HG03066 (cell line): ENCODE results near the gene MIXL1.
"Not testable (repeated sequence)": the region's sequence is repeated elsewhere in the genome, so short reads cannot be mapped to it uniquely, and the experiment has no call there.

Experiments
- ATAC-seq: cut with Tn5 transposase; IDR thresholded peaks from one replicate; pipeline ENCODE4 v1.9.1; 2021; ENCODE audit warnings: low read depth; ENCODE audit not compliant: unreplicated experiment

The MIXL1 gene

DNA sequence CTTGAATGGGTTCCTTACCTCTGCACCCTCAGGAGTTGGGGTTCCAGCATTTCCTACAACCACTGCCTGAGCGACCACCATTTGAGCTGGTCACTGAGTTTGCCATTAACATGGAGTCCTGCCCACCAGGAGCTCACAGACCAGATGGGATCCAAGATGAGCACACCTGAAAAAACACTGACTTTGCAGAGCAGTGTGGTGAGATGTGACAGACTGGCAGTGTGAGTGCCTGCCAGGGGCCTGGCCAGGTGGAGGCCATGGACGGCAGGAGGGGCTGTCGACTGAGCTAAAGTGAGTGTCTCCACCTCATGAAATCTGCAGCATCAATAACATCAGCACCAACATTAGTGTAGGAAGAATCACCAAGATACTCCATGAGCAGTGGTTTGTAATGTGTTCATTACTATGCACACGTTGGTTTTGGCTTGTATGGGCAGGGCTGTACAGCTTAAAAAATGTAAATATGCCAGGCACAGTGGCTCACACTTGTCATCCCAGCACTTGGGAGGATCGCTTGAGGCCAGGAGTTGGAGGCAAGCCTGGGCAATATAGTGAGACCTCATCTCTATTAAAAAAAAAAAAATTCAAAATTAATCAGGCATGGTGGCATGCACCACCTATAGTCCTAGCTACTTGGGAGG lies 12.2 kb upstream of the MIXL1 start:
- no peak for ATAC-seq

DNA sequence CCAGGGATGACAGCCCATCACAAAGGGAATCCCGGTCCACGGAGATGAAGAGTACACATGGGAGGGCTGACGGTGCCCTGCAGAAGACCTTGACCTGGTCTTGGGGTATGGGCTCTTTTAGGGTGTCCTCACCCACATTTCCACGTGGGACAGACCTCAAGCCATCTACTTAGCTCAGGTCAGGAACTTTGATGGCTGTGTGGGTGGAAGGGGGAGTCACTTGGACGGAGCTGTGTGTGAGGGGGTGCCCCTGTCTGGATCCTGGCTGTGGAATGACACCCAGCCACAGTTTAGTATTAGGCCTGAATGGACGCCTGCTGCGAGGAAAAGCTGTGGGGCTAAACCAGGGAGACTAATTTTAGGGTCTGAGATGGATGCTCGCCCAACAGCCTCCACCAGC lies 10.9 kb upstream of the MIXL1 start:
- ATAC-seq, result no peak

DNA sequence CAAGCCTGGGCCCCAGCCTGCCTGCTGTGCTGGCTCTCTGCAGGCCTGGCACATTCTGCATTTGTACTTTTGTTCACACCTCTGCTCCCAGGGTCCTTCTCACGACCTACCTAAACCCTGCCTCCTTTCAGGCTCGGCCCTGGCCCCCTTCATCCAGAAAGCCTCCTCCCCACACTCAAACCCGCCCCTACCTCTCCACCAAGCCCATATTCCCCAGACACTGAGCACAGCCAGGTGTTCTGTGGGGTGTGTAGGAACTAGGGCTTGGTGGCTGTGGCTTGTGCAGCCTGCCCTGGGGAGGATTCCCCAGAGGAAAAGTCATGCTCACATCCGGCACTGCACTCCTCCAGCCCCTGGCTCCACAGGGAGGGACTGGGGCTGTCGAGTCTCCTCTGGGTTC lies 8.2 kb upstream of the MIXL1 start:
- no peak for ATAC-seq

DNA sequence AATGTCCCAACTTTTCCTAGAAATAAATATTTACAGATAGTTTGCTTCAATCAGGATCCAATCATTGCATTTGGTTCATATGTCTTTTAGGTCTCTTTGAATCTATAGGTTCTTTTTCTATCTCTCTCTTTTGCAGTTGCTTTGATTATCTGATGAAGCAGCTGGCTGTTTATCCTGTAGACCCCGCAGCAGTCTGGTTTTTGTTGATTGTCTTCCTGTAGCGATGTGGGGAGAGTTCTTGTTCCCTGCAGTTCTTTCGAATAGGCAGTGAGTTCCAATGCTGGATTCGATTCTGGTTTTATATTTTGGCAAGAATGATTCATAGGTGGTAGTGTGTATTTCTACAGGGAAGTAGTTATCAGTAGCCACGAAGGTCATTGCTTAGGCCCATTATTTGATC lies 7.4 kb upstream of the MIXL1 start:
- no peak for ATAC-seq

DNA sequence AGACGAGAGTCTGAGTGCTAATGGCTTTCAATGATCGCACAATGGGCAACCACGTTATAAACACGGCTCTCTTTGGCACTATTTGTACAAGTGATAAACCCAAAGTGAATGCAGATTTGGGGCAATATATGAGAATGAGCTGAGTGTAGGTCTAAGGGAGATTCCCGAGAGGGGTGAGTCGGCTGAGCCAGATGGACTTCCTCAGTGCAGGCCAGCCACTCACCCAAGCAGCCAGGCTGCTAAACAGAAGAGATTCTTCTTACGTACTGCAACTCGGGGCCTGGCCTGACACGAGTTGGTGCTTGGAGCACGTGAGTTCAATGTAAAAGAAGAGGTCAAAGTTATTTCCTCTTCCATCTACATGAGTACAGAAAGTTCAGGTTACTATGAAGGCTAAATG lies 6.2 kb upstream of the MIXL1 start:
- no peak for ATAC-seq

DNA sequence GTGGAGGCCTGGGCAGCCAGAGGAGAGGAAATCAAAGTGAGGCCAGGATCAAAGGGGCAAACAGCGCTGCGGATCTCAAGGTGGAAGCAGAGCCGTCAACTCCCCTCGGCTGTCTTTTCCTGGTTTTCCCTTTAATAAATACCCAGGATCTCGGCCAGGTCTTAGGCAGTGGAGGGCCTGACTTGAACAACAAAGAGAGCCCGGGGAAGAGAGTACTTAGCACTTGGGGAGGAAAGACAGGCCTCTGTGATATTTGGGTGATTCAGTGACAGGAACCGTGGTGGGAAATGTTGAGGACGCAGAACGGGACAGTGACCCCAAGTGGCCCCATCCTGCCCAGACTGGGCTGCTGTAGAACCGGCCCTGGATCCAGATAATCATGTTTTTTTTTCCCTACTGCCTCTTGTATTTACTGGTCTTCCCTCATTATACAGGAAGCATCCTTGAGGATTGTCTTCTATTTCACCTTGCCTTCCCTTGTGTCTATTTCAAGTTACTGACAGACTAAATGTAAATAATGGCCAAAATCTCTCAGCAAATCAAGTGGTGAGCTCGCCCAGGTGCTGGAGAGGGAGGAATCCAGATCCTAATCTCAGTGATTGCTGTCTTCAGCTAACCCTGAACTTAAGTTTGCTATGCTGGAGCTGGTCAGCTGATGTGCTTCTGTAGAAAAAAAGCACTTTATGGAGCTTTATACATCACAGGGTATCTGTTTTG lies 2.8 kb upstream of the MIXL1 start:
- ATAC-seq, result no peak

DNA sequence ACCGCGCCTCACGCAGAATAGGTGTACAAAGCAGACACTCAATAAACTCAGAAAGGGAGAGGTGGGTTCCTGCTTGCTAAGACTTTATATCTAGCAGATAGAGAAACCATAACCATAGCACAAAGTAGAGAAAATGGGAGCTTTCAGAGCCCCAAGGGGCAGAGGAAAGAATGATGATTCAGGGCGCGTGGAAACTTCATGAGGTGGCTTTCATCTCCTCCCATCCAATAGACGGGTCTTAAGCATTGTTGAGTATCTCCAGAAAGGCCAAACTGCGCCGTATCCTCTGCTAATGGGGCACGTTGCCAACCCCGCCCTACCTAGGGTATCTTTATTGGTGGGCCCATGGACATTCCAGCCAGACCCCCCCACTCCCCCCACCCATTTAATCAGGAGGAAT lies 778 bp upstream of the MIXL1 start:
- no peak for ATAC-seq

DNA sequence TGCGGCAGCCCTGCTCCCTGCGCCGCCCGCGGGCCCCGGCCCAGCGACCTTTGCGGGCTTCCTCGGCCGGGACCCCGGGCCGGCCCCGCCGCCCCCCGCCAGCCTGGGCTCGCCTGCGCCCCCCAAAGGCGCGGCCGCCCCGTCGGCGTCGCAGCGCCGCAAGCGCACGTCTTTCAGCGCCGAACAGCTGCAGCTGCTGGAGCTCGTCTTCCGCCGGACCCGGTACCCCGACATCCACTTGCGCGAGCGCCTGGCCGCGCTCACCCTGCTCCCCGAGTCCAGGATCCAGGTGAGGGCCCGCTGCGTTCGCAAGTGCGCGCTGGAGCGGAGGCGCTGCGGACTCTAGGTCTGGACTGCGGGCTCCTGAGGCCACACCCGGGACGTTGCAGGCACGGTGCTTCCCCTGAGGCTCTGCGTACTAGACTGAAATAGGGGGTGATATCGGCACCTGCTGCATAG lies 351 bp downstream of the MIXL1 start:
- peak; percentile 71 for ATAC-seq

DNA sequence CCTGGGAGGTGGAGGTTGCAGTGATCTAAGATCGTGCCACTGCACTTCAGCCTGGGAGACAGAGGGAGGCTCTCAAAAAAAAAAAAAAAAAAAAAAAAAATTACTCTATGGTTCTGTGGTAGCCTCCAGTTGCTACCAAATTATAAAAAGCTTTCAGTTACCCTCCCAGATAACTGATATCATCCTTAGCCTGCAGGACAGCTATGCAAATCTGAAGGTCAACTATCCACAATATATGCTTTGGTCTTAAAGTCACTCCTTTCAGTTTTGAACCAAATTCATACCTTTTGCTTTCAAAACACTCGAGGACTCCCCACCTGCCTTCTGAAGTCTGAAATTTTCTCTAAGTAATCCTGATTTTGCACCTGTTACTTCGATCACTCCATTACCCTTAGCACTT lies 3.1 kb downstream of the MIXL1 start:
- no peak for ATAC-seq

DNA sequence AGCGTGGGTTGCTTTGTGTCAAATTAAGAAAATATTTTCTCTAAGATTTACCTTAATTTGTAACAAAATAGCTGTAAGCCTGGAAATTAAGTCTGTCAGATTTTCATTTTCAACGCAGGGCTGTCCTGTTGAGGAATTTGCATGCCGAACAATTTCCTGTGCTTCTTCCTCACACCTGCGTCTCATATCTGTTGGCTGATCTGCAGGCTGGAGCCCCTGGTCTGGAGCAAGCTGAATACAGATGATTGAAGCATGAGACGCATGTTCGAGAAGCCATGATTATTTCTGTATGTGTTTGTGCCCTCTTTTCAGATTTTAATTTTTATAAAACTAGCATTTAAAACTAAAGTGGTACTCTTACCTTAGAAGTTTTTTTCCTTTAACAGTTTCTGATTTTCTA lies 9.8 kb downstream of the MIXL1 start:
- ATAC-seq, result no peak

DNA sequence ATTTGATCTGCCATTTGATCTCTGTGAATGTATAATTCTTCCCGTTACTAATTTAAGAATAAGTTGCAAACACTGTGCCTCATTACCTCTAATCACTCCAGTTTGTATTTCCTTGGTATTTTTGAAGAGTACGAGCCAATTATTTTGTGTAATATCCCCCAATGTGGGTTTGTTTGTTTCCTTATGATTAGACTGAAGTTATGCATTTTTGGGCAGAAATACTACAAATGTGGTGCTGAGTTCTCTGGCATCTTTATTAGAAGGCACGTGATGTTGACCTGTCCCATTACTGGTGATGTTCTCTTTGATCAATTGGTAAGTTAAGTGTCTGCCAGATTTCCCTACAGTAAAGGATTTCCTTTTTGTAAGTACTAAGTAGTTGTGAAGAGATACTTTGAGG lies 10.3 kb downstream of the MIXL1 start:
- no peak for ATAC-seq

DNA sequence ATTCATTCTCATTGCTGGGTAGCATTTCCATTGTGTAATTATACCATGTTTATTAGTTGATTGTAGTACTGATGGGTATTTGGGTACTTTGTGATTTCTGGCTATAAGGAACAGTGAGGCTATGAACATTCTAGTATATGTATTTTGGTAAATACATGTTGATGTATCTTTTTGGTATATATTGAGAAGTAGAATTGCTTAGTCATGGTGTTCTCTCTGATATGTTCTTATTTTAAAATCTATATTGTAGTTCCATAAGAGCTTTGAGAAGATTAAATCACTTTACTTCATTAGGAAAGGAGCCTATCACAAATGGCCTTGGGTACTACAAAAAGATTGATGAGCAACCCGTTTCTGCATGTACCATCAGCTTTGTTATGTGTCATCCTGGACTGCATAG lies 13.4 kb downstream of the MIXL1 start:
- ATAC-seq, result no peak

DNA sequence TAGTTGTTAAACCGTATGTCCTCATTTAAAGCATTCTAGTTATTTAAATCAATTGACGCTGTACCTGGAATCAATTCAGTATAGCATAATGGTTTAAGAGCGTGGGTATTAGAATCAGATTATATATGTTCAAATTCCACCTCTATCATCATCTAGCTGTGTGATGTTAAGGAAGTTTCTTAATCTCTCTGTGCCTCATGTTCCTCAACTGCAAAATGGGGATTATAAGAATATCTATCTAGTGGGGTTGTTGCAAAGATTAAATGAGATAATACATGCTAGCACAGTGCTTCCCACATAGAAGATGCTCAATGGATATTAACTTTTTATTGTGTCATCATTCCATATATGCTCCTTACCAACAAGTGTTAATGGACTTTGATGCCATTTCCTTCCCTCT lies 16.0 kb downstream of the MIXL1 start:
- ATAC-seq, result no peak

DNA sequence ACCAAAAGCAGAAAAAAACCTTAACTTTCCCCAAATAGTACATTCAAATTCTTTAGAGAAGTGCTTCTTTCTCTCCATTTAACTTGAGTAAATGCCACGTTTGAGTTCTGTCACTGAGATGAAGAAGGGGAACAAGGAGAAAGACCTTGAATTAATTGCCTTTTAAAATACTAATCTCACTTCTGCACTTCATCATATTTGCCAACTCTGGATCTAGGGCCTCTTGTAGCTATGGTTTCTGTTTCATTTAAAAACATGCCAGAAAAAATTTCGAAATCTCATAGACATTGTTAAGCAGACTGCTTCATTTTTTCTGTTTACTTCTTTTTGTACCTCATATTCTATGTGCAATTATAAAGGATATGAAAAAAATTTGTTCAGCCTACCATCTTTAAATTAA lies 24.6 kb downstream of the MIXL1 start:
- ATAC-seq, result no peak

DNA sequence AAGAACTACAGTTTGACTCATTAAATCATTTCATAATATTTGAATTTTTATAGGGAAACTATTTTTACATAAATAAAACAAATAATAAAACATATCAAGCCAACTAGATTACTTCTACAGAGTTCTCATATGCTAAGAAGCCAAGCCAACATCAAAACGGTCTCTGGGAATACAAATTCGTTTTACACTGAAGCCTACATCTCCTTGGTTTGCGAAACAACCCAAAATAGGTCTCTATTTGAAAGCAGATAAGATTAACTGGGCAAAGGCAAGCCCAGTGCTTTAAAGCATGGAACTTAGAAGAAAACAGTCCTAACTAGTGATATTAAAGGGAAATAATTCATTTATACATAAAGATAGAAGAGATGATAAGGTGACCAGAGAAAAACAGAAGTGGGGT lies 25.3 kb downstream of the MIXL1 start:
- no peak for ATAC-seq

DNA sequence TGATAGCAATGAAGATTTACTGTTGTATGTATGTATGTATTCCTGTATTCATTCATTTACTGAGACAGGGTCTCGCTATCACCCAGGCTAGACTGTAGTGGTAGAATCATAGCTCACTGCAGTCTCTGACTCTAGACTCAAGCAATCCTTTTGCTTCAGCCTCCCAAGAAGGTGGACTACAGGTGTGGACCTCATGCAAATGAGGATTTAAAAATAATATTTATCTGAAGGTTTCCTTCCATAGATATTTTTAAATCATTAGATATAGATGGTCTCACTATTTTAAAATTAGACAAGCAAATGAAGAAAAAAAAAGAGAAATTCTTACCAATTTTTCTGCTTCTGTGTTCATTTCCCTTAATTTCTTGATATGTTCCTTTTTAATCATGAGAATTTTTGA lies 27.0 kb downstream of the MIXL1 start:
- ATAC-seq, result no peak

DNA sequence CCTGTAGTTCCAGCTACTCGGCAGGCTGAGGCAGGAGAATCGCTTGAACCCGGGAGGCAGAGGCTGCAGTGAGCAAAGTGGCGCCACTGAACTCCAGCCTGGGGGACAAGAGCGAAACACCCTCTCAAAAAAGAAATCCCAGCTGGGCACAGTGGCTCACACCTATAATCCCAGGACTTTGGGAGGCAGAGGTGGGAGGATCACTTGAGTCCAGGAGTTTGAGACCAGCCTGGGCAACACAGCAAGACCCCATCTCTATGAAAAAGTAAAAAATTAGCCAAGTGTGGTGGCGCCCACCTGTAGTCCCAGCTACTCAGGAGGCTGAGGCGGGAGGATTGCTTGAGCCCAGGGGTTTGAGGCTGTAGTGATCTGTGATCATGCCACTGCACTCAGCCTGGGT lies 29.4 kb downstream of the MIXL1 start:
- not testable (repeated sequence) for ATAC-seq

DNA sequence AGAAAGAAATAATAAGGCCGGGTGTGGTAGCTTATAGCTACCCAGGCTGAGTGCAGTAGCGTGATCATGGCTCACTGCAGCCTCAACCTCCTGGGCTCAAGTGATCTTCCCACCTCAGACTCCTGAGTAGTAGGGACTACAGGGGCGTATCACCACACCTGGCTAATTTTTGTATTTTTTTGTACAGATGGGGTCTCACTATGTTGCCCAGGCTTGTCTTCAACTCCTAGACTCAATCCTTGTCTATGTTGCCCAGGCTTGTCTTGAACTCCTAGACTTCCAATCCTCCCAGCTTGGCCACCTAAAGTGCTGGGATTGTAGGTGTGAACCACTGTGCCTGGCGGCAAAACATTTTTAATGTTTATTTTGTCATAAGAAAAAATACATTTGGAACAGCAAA lies 30.5 kb downstream of the MIXL1 start:
- no peak for ATAC-seq

DNA sequence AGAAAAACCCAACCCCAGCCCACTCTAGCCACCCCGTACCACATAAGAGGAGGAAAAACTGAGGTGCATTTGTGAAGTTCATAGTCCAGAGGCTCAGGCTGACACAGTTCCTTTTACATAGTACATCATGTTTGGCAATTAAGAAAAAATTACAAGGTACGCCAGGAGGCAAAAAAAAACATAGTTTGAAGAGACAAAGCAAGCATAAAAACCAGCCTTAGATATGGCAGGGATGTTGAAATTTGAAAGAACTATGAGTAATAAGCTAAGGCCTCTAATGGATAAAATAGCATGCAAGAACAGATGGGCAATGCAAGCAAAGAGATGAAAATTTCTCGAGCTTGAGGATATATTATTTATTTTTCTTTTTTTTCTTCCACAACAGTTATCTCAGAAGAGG lies 31.9 kb downstream of the MIXL1 start:
- ATAC-seq, result no peak

DNA sequence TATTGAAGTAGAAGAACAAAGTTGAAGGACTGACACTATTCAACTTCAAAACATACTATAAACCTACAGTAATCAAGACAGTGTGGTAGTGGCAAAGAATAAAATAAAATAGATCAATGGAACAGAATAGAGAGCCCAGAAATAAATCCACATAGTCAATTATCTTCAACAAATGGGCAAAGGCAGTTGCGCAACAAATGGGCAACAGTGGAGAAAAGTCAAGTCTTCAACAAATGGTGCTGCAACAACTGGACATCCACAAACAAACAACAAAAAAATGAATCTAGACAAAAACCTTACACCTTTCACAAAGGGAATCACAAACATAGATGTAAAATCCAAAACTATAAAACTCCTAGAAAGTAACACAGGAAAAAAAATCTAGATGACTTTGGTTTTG lies 38.4 kb downstream of the MIXL1 start:
- ATAC-seq, result no peak

DNA sequence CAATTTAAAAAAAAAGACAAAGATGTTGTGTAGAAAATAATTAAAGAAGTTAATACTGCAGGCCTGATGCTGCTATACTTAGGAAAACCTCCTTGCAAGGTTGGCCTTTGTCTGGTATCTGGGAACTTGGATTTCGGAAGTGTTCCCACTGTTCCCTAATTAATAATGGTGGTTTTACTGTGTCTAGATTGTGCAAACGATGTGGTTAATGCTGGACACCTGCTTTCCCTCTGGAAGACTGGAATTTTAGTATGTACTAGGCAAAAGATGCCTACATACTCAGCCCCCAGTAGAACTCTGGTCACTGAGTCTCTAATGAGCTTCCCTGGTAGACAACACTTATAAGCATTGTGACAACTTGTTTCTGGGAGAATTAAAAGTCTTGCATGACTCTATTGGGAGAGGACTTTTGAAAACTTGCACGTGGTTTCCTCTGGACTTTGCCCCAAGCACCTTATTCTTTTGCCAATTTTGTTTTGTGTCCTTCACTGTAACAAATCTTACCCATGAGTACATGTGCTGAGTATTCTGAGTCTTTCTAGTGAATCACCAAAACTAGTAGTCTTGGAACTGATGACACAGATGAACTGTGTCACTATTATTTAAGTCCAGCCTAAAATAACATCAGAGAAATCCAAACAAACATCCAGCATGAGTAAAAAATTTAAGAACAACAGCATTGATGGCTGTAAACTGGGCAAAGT lies 45.1 kb downstream of the MIXL1 start:
- ATAC-seq, result no peak
